Upper lobe of left lung (tissue), 4 donors: ENCODE measurements around the gene TOPAZ1.

Experiments used
- EP300 ChIP-seq, 4 donors: sonication (generic); formaldehyde crosslinking; IDR thresholded peaks; one replicate each; pipeline ENCODE4 v1.5.1; 2017; ENCODE audit warnings: antibody characterized with exemption in 4 of 4, control low read depth in 2 of 4
- POLR2A ChIP-seq, 4 donors: fragments of 450-650 bp; IDR thresholded peaks; one replicate each; pipeline ENCODE4 v1.5.1; 2016 to 2017; ENCODE audit warnings: antibody characterized with exemption in 4 of 4, mild to moderate bottlenecking in 2 of 4

DNA sequence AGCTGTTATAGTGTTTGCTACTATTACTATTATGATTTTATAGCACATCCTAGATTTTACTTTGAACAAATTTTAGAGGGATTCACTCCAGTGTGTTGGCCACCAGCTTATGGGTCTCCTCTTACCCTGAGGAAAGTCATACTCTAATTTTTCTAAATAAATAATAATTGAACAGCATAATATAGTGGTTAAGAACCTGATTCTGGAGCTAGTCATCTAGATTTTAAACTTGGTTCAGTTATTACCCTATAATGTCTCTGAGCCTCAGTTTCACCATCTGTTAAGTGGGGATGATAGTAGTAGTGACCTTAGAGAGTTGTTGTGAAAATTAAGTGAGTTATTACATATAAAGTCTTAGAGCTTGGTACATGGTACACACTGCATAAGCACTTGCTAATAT is 30.7 kb upstream of the TOPAZ1 start:
- TF ChIP-seq POLR2A (IDR thresholded peaks at IDR 0.05) (no peak), EP300 (IDR thresholded peaks at IDR 0.05) (no peak)
